ENCODE measurements around the gene USP20.

Gene USP20

GRCh38 chr9:129908906-129909305, 73.6 kb downstream of the USP20 start:
- no peaks in the 10 kb centered on the region for H3F3A ChIP-seq (ENCODE audit: insufficient read depth, low read length)
- no peak overlapping the region for H3K4me2 ChIP-seq (ENCODE audit: low read length)
- no peaks in the 10 kb centered on the region for H4K20me1 ChIP-seq (ENCODE audit: insufficient read depth, low read length)
- no peaks in the 10 kb centered on the region for H3K9me3 ChIP-seq (ENCODE audit: low read length)
- no peak overlapping the region for H3K4me3 ChIP-seq (ENCODE audit: low read depth, low read length, poor library complexity, severe bottlenecking)
- H3K9ac ChIP-seq (ENCODE audit: low read length), result no peak overlapping the region
- H3K9me2 ChIP-seq (ENCODE audit: low read depth, low read length), result no peaks in the 10 kb centered on the region
- H3K27me3 ChIP-seq (ENCODE audit: insufficient read depth, low read length), result no peaks in the 10 kb centered on the region
- no peak overlapping the region for H3K27ac ChIP-seq (ENCODE audit: low read depth, low read length, poor library complexity, severe bottlenecking)
- no peaks in the 10 kb centered on the region for H3K79me2 ChIP-seq (ENCODE audit: insufficient read depth, low read length)
- H3K4me1 ChIP-seq (ENCODE audit: insufficient read depth, low read length, severe bottlenecking), result no peaks in the 10 kb centered on the region
- no peak overlapping the region for H2AFZ ChIP-seq (ENCODE audit: low read length)
- H3K36me3 ChIP-seq (ENCODE audit: insufficient read depth, low read length), result no peaks in the 10 kb centered on the region
- no peak for TF ChIP-seq CTCF (IDR thresholded peaks at IDR 0.05; ENCODE audit: low read length)
- TF ChIP-seq EZH2 (IDR thresholded peaks at IDR 0.05; ENCODE audit: borderline replicate concordance, low read length), result no peak

GRCh38 chr9:129909851-129910250, 74.6 kb downstream of the USP20 start:
- Histone ChIP-seq H3K27ac (ENCODE audit: low read depth, low read length, poor library complexity, severe bottlenecking) (no peak overlapping the region), H3K36me3 (ENCODE audit: insufficient read depth, low read length) (no peaks in the 10 kb centered on the region)

GRCh38 chr9:129910628-129911567, 75.6 kb downstream of the USP20 start:
- Histone ChIP-seq H3K36me3 (ENCODE audit: insufficient read depth, low read length) (no peaks in the 10 kb centered on the region), H2AFZ (ENCODE audit: low read length) (no peak overlapping the region), H3K79me2 (ENCODE audit: insufficient read depth, low read length) (no peaks in the 10 kb centered on the region), H3K9me2 (ENCODE audit: low read depth, low read length) (no peaks in the 10 kb centered on the region), H3K9me3 (ENCODE audit: low read length) (no peaks in the 10 kb centered on the region), H3K4me1 (ENCODE audit: insufficient read depth, low read length, severe bottlenecking) (no peaks in the 10 kb centered on the region), H3K27ac (ENCODE audit: low read depth, low read length, poor library complexity, severe bottlenecking) (no peak overlapping the region), H3K9ac (ENCODE audit: low read length) (no peak overlapping the region), H3F3A (ENCODE audit: insufficient read depth, low read length) (no peaks in the 10 kb centered on the region), H3K4me2 (ENCODE audit: low read length) (no peak overlapping the region), H3K4me3 (ENCODE audit: low read depth, low read length, poor library complexity, severe bottlenecking) (no peak overlapping the region), H4K20me1 (ENCODE audit: insufficient read depth, low read length) (no peaks in the 10 kb centered on the region), H3K27me3 (ENCODE audit: insufficient read depth, low read length) (no peaks in the 10 kb centered on the region)
- TF ChIP-seq CTCF (IDR thresholded peaks at IDR 0.05; ENCODE audit: low read length) (no peak), EZH2 (IDR thresholded peaks at IDR 0.05; ENCODE audit: borderline replicate concordance, low read length) (no peak)

More at GRCh38 chr9:129909851-129910250, 74.6 kb downstream of the USP20 start:
- H3K9ac ChIP-seq (ENCODE audit: low read length), result no peak overlapping the region
- TF ChIP-seq EZH2 (IDR thresholded peaks at IDR 0.05; ENCODE audit: borderline replicate concordance, low read length) (no peak), CTCF (IDR thresholded peaks at IDR 0.05; ENCODE audit: low read length) (no peak)
- no peaks in the 10 kb centered on the region for H3K79me2 ChIP-seq (ENCODE audit: insufficient read depth, low read length)
- no peaks in the 10 kb centered on the region for H3K27me3 ChIP-seq (ENCODE audit: insufficient read depth, low read length)
- H3K9me3 ChIP-seq (ENCODE audit: low read length), result no peaks in the 10 kb centered on the region
- no peak overlapping the region for H3K4me2 ChIP-seq (ENCODE audit: low read length)
- H3K4me3 ChIP-seq (ENCODE audit: low read depth, low read length, poor library complexity, severe bottlenecking), result no peak overlapping the region
- H3K4me1 ChIP-seq (ENCODE audit: insufficient read depth, low read length, severe bottlenecking), result no peaks in the 10 kb centered on the region
- no peaks in the 10 kb centered on the region for H4K20me1 ChIP-seq (ENCODE audit: insufficient read depth, low read length)
- no peaks in the 10 kb centered on the region for H3K9me2 ChIP-seq (ENCODE audit: low read depth, low read length)
- H3F3A ChIP-seq (ENCODE audit: insufficient read depth, low read length), result no peaks in the 10 kb centered on the region
- H2AFZ ChIP-seq (ENCODE audit: low read length), result no peak overlapping the region

All from OCI-LY1 (cell line).